Neuron (in vitro differentiated cells): ENCODE data around the gene FSIP1.

Experiments used
- H2AFZ ChIP-seq: one replicate; pipeline ENCODE4 v1.6.1; 2013; ENCODE audit warnings: low read depth, mild to moderate bottlenecking, inconsistent platforms, low read length, moderate library complexity
- H3K27me3 ChIP-seq: one replicate; pipeline ENCODE4 v1.6.1; 2013; ENCODE audit warnings: low read length; ENCODE audit not compliant: insufficient read depth
- H3K36me3 ChIP-seq: one replicate; pipeline ENCODE4 v1.6.1; 2013; ENCODE audit warnings: low read length; ENCODE audit not compliant: insufficient read depth
- H3K4me1 ChIP-seq: one replicate; pipeline ENCODE4 v1.6.1; 2013; ENCODE audit warnings: low read length; ENCODE audit not compliant: insufficient read depth
- H3K4me3 ChIP-seq: 2 replicates; pipeline ENCODE4 v1.5.1; 2013; ENCODE audit warnings: mild to moderate bottlenecking, low read length, moderate library complexity
- H3K9me3 ChIP-seq: one replicate; pipeline ENCODE4 v1.6.1; 2013; ENCODE audit warnings: low read length

Gene FSIP1

GRCh38 chr15:39573287-39573686 lies 209.4 kb downstream of the FSIP1 start:
- no peaks in the 10 kb centered on the region for H3K27me3 ChIP-seq
- H3K9me3 ChIP-seq = no peaks in the 10 kb centered on the region
- no peaks in the 10 kb centered on the region for H3K36me3 ChIP-seq
- no peak overlapping the region for H3K4me3 ChIP-seq
- H2AFZ ChIP-seq = no peak overlapping the region
- no peaks in the 10 kb centered on the region for H3K4me1 ChIP-seq

GRCh38 chr15:39565851-39566250 lies 216.8 kb downstream of the FSIP1 start:
- Histone ChIP-seq H3K9me3 (no peaks in the 10 kb centered on the region), H3K27me3 (no peaks in the 10 kb centered on the region), H3K4me1 (no peaks in the 10 kb centered on the region), H3K36me3 (no peaks in the 10 kb centered on the region), H2AFZ (no peak overlapping the region), H3K4me3 (no peak overlapping the region)

DNA sequence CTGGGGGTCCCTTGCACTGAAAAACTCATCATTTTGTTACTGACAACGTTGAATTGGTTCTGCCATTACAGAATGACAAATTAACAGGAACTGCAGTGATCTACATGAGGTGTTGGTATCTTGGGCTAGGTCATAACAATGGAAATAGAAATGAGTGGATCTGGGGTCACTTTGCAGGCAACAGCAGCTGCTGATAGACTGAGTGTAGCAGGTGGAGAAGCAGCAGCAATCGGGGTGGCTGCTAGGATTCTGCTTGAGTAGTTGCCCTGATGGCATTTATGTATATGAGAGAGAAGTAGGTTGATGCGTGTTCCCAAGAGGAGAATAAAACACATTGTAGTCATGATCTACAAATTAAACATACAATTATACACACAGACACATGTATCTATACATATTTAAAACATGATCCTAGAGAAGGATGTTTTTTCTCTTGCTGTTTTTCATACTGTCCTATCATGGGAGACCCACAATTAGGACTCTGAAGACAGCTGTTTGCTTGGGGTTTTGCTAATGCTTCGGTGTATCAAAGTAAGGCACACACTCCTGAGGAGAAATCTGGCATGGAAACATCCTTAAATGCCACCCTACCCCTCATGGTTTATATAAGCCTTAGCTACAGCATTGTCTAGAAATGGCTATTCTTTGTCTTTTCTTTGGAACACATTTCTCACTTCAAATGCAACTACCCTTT lies 217.5 kb downstream of the FSIP1 start:
- Histone ChIP-seq H3K36me3 (no peaks in the 10 kb centered on the region), H3K27me3 (no peaks in the 10 kb centered on the region), H2AFZ (no peak overlapping the region), H3K4me3 (no peak overlapping the region), H3K9me3 (no peaks in the 10 kb centered on the region), H3K4me1 (no peaks in the 10 kb centered on the region)

GRCh38 chr15:39558421-39558820 lies 224.2 kb downstream of the FSIP1 start:
- Histone ChIP-seq H3K4me1 (peaks cover 17% of the 10 kb centered on the region), H3K9me3 (no peaks in the 10 kb centered on the region), H2AFZ (no peak overlapping the region), H3K27me3 (no peaks in the 10 kb centered on the region), H3K4me3 (no peak overlapping the region), H3K36me3 (no peaks in the 10 kb centered on the region)

- Histone ChIP-seq H3K4me3 (no peak overlapping the region), H3K4me1 (peaks cover 17% of the 10 kb centered on the region), H3K36me3 (no peaks in the 10 kb centered on the region), H2AFZ (no peak overlapping the region), H3K9me3 (no peaks in the 10 kb centered on the region), H3K27me3 (no peaks in the 10 kb centered on the region)
Observed at GRCh38 chr15:39556461-39556860, 226.2 kb downstream of the FSIP1 start.

- Histone ChIP-seq H3K9me3 (no peaks in the 10 kb centered on the region), H3K4me1 (peaks cover 17% of the 10 kb centered on the region), H3K27me3 (no peaks in the 10 kb centered on the region), H3K4me3 (no peak overlapping the region), H2AFZ (no peak overlapping the region), H3K36me3 (no peaks in the 10 kb centered on the region)
Observed at GRCh38 chr15:39555885-39556284, 226.8 kb downstream of the FSIP1 start.

GRCh38 chr15:39554746-39555387 lies 227.8 kb downstream of the FSIP1 start:
- peaks cover 17% of the 10 kb centered on the region for H3K4me1 ChIP-seq
- no peaks in the 10 kb centered on the region for H3K36me3 ChIP-seq
- H3K27me3 ChIP-seq = no peaks in the 10 kb centered on the region
- no peak overlapping the region for H3K4me3 ChIP-seq
- H3K9me3 ChIP-seq = no peaks in the 10 kb centered on the region
- H2AFZ ChIP-seq = peak overlapping the region; percentile 53

GRCh38 chr15:39553947-39554693 lies 228.5 kb downstream of the FSIP1 start:
- Histone ChIP-seq H3K4me3 (no peak overlapping the region), H3K27me3 (no peaks in the 10 kb centered on the region), H3K36me3 (no peaks in the 10 kb centered on the region), H3K9me3 (no peaks in the 10 kb centered on the region), H2AFZ (peak overlapping the region; percentile 53), H3K4me1 (peaks cover 17% of the 10 kb centered on the region)

DNA sequence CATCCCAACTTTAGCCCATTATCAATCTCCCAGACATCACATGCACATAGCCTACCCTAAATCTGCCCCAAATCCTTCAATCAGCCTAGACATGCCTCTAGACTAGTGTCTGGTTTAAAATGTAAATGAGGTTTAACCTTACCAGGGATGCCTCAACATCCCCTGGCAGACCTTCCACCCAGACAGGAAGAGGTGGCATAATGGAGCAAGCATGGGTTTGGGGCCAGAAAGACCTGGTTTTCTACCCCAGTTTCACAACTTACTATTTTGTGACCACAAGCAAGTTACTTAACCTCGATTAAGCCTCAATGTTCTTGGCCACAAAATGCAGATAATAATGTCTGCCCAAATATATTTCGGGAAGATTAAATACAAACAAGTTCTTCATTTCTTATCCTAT lies 230.1 kb downstream of the FSIP1 start:
- H3K9me3 ChIP-seq = no peaks in the 10 kb centered on the region
- H3K4me1 ChIP-seq = peaks cover 17% of the 10 kb centered on the region
- H3K4me3 ChIP-seq = no peak overlapping the region
- no peak overlapping the region for H2AFZ ChIP-seq
- no peaks in the 10 kb centered on the region for H3K36me3 ChIP-seq
- H3K27me3 ChIP-seq = no peaks in the 10 kb centered on the region

- H3K4me1 ChIP-seq = peaks cover 17% of the 10 kb centered on the region
- H2AFZ ChIP-seq = no peak overlapping the region
- H3K4me3 ChIP-seq = no peak overlapping the region
- no peaks in the 10 kb centered on the region for H3K9me3 ChIP-seq
- H3K27me3 ChIP-seq = no peaks in the 10 kb centered on the region
- H3K36me3 ChIP-seq = no peaks in the 10 kb centered on the region
Observed at GRCh38 chr15:39551476-39551875, 231.2 kb downstream of the FSIP1 start.
